ENCODE data around the gene SGIP1.

Gene SGIP1

GRCh38 chr1:66552287-66552686, 18.3 kb downstream of the SGIP1 start:
- Histone ChIP-seq H3K4me3 (no peak overlapping the region), H3K27ac (no peak overlapping the region)
- no peak for TF ChIP-seq CTCF (IDR thresholded peaks at IDR 0.05)
- no peak for DNase-seq (ENCODE audit: low spot score)

- no peak for DNase-seq (ENCODE audit: low spot score)
- H3K4me3 ChIP-seq = no peak overlapping the region
- no peak overlapping the region for H3K27ac ChIP-seq
- no peak for TF ChIP-seq CTCF (IDR thresholded peaks at IDR 0.05)
Observed at GRCh38 chr1:66552829-66553228, 18.9 kb downstream of the SGIP1 start.

GRCh38 chr1:66553846-66554245, 19.9 kb downstream of the SGIP1 start:
- H3K27ac ChIP-seq = no peak overlapping the region

GRCh38 chr1:66556161-66556611, 22.2 kb downstream of the SGIP1 start:
- Histone ChIP-seq H3K4me3 (no peak overlapping the region), H3K27ac (no peak overlapping the region)
- DNase-seq (ENCODE audit: low spot score) = no peak
- no peak for TF ChIP-seq CTCF (IDR thresholded peaks at IDR 0.05)

More at GRCh38 chr1:66553846-66554245, 19.9 kb downstream of the SGIP1 start:
- no peak for TF ChIP-seq CTCF (IDR thresholded peaks at IDR 0.05)
- DNase-seq (ENCODE audit: low spot score) = no peak
- no peak overlapping the region for H3K4me3 ChIP-seq

GRCh38 chr1:66557157-66557556, 23.2 kb downstream of the SGIP1 start:
- Histone ChIP-seq H3K27ac (no peak overlapping the region), H3K4me3 (no peak overlapping the region)
- DNase-seq (ENCODE audit: low spot score) = no peak
- TF ChIP-seq CTCF (IDR thresholded peaks at IDR 0.05) = no peak

- TF ChIP-seq CTCF (IDR thresholded peaks at IDR 0.05) = no peak
- no peak overlapping the region for H3K4me3 ChIP-seq
- DNase-seq (ENCODE audit: low spot score) = no peak
- H3K27ac ChIP-seq = no peak overlapping the region
Observed at GRCh38 chr1:66559517-66559916, 25.6 kb downstream of the SGIP1 start.

- DNase-seq (ENCODE audit: low spot score) = no peak
- no peak for TF ChIP-seq CTCF (IDR thresholded peaks at IDR 0.05)
- H3K4me3 ChIP-seq = no peak overlapping the region
- H3K27ac ChIP-seq = no peak overlapping the region
Observed at GRCh38 chr1:66562561-66562960, 28.6 kb downstream of the SGIP1 start.

Data from coronary artery (tissue), 2 donors.